ENCODE results near the gene BAIAP2.

GRCh38 chr17:81032641-81033480 is 2.1 kb upstream of the BAIAP2 start:
- TF ChIP-seq ZC3H10 (CRISPR knock-in tag; IDR thresholded peaks at IDR 0.05) (no peak), ARNTL (CRISPR knock-in tag; IDR thresholded peaks at IDR 0.05; ENCODE audit: borderline replicate concordance, low read depth) (no peak), PATZ1 (CRISPR knock-in tag; IDR thresholded peaks at IDR 0.05; ENCODE audit: borderline replicate concordance) (no peak), ZFP30 (CRISPR knock-in tag; IDR thresholded peaks at IDR 0.05) (no peak), CREB5 (CRISPR knock-in tag; IDR thresholded peaks at IDR 0.05; ENCODE audit: low read depth) (no peak), PPARA (CRISPR knock-in tag; IDR thresholded peaks at IDR 0.05; ENCODE audit: borderline replicate concordance) (no peak), ZFP3 (CRISPR knock-in tag; IDR thresholded peaks at IDR 0.05) (no peak), RARB (CRISPR knock-in tag; IDR thresholded peaks at IDR 0.05) (no peak), ZNF8 (CRISPR knock-in tag; IDR thresholded peaks at IDR 0.05) (no peak), OSR1 (CRISPR knock-in tag; IDR thresholded peaks at IDR 0.05) (no peak), CSDC2 (CRISPR knock-in tag; IDR thresholded peaks at IDR 0.05) (no peak), ZNF70 (CRISPR knock-in tag; IDR thresholded peaks at IDR 0.05) (no peak), CSRNP3 (CRISPR knock-in tag; IDR thresholded peaks at IDR 0.05) (no peak)
